GM18858 (cell line): ENCODE measurements around the gene RBM4.
"Not testable (repeated sequence)": the region's sequence is repeated elsewhere in the genome, so short reads cannot be mapped to it uniquely, and the experiment has no call there.

Experiments
- ATAC-seq: cut with Tn5 transposase; IDR thresholded peaks from one replicate; pipeline ENCODE4 v1.9.1; 2021; ENCODE audit not compliant: unreplicated experiment

Gene RBM4

GRCh38 chr11:66638177-66639065 lies at the start of gene RBM4:
Gene RBM4 (plus strand): TSS chr11:66638703. CDS start chr11:66639712, 1,009 bp downstream.
- ATAC-seq = peak; percentile 89

- ATAC-seq = not testable (repeated sequence)
Measured at GRCh38 chr11:66589315-66589714, 49.2 kb upstream of the RBM4 start.

- ATAC-seq = no peak
Measured at GRCh38 chr11:66589996-66590675, 48.4 kb upstream of the RBM4 start.

GRCh38 chr11:66591175-66591574 lies 47.3 kb upstream of the RBM4 start:
- no peak for ATAC-seq

GRCh38 chr11:66592457-66593302 lies 45.8 kb upstream of the RBM4 start, which contains the start of the genes CCDC87 and CCS:
Gene CCDC87 (minus strand): TSS chr11:66593063. CDS start chr11:66593015, 48 bp downstream.
Gene CCS (plus strand): TSS chr11:66593185. CDS start chr11:66593262, 77 bp downstream.
- ATAC-seq = peak; percentile 80

- no peak for ATAC-seq
Measured at GRCh38 chr11:66593303-66593635, 45.2 kb upstream of the RBM4 start.

- ATAC-seq = no peak
Measured at GRCh38 chr11:66593650-66594049, 44.9 kb upstream of the RBM4 start.

GRCh38 chr11:66595245-66595904 lies 43.1 kb upstream of the RBM4 start:
- no peak for ATAC-seq

GRCh38 chr11:66598993-66599392 lies 39.5 kb upstream of the RBM4 start:
- no peak for ATAC-seq

GRCh38 chr11:66600219-66600618 lies 38.3 kb upstream of the RBM4 start:
- ATAC-seq = no peak

- ATAC-seq = no peak
Measured at GRCh38 chr11:66600631-66601233, 37.8 kb upstream of the RBM4 start.

- no peak for ATAC-seq
Measured at GRCh38 chr11:66603072-66603471, 35.4 kb upstream of the RBM4 start.

- ATAC-seq = no peak
Measured at GRCh38 chr11:66604155-66604554, 34.3 kb upstream of the RBM4 start.

- ATAC-seq = not testable (repeated sequence)
Measured at GRCh38 chr11:66606608-66607007, 31.9 kb upstream of the RBM4 start.

- ATAC-seq = no peak
Measured at GRCh38 chr11:66607126-66607834, 31.2 kb upstream of the RBM4 start.

GRCh38 chr11:66609721-66610617 lies 28.5 kb upstream of the RBM4 start:
- ATAC-seq = no peak

- ATAC-seq = no peak
Measured at GRCh38 chr11:66612458-66612857, 26.0 kb upstream of the RBM4 start.

GRCh38 chr11:66614073-66614472 lies 24.4 kb upstream of the RBM4 start:
- no peak for ATAC-seq
